Measurements from ENCODE around the gene BACE1.

BACE1 gene

GRCh38 chr11:117305145-117305544 is 10.9 kb downstream of the BACE1 start:
- no peak for DNase-seq

- DNase-seq, result no peak
Observed at GRCh38 chr11:117303646-117304315, 12.3 kb downstream of the BACE1 start.

GRCh38 chr11:117303101-117303500 is 13.0 kb downstream of the BACE1 start:
- DNase-seq, result no peak

GRCh38 chr11:117302228-117302627 is 13.8 kb downstream of the BACE1 start:
- no peak for DNase-seq

- DNase-seq, result no peak
Observed at GRCh38 chr11:117300773-117301172, 15.3 kb downstream of the BACE1 start.

- no peak for DNase-seq
Observed at GRCh38 chr11:117300283-117300663, 15.8 kb downstream of the BACE1 start.

- no peak for DNase-seq
Observed at GRCh38 chr11:117299351-117300282, 16.4 kb downstream of the BACE1 start.

- no peak for DNase-seq
Observed at GRCh38 chr11:117298195-117298594, 17.9 kb downstream of the BACE1 start.

GRCh38 chr11:117296881-117297280 is 19.2 kb downstream of the BACE1 start:
- DNase-seq, result no peak

- no peak for DNase-seq
Observed at GRCh38 chr11:117295438-117296137, 20.5 kb downstream of the BACE1 start.

GRCh38 chr11:117292616-117293015 is 23.4 kb downstream of the BACE1 start:
- DNase-seq, result no peak

GRCh38 chr11:117290809-117291396 is 25.2 kb downstream of the BACE1 start, which contains the start of gene BACE1-AS:
Gene BACE1-AS (plus strand): TSS chr11:117291346.
- DNase-seq, result no peak

GRCh38 chr11:117289795-117290194 is 26.3 kb downstream of the BACE1 start:
- no peak for DNase-seq

- DNase-seq, result no peak
Observed at GRCh38 chr11:117287668-117288067, 28.4 kb downstream of the BACE1 start.

GRCh38 chr11:117286588-117286987 is 29.5 kb downstream of the BACE1 start:
- DNase-seq, result no peak

- DNase-seq, result no peak
Observed at GRCh38 chr11:117284053-117284452, 32.0 kb downstream of the BACE1 start.

GRCh38 chr11:117282956-117283355 is 33.1 kb downstream of the BACE1 start:
- no peak for DNase-seq

GRCh38 chr11:117281869-117282268 is 34.2 kb downstream of the BACE1 start:
- no peak for DNase-seq

GRCh38 chr11:117281159-117281558 is 34.9 kb downstream of the BACE1 start:
- DNase-seq, result no peak

- peak; percentile 54 for DNase-seq
Observed at GRCh38 chr11:117279711-117280376, 36.2 kb downstream of the BACE1 start.

- DNase-seq, result no peak
Observed at GRCh38 chr11:117278347-117278746, 37.7 kb downstream of the BACE1 start.

GRCh38 chr11:117273550-117274289 is 42.3 kb downstream of the BACE1 start:
- DNase-seq, result no peak

Measured in CD4-positive, alpha-beta T cell treated with Interleukin-4 for 4 hours (primary cell).